HG02588 (cell line): ENCODE measurements around the gene LOXHD1.

ENCODE experiments used
- ATAC-seq: cut with Tn5 transposase; IDR thresholded peaks from one replicate; pipeline ENCODE4 v1.9.1; 2021; ENCODE audit warnings: mild to moderate bottlenecking, moderate library complexity; ENCODE audit not compliant: unreplicated experiment

Gene LOXHD1

GRCh38 chr18:46481048-46481846 is 175.8 kb downstream of the LOXHD1 start:
- no peak for ATAC-seq

- no peak for ATAC-seq
These were observed 176.8 kb downstream of the LOXHD1 start for GRCh38 chr18:46480226-46480625.

GRCh38 chr18:46478796-46479195 is 178.2 kb downstream of the LOXHD1 start:
- no peak for ATAC-seq

GRCh38 chr18:46477425-46478011 is 179.5 kb downstream of the LOXHD1 start:
- no peak for ATAC-seq

- no peak for ATAC-seq
These were observed 181.6 kb downstream of the LOXHD1 start for GRCh38 chr18:46475390-46475752.

GRCh38 chr18:46474487-46475389 is 182.3 kb downstream of the LOXHD1 start:
- no peak for ATAC-seq

- no peak for ATAC-seq
These were observed 185.1 kb downstream of the LOXHD1 start for GRCh38 chr18:46471809-46472498.

- no peak for ATAC-seq
These were observed 186.3 kb downstream of the LOXHD1 start for GRCh38 chr18:46470714-46471113.

GRCh38 chr18:46469186-46469915 is 187.7 kb downstream of the LOXHD1 start:
- ATAC-seq: no peak

GRCh38 chr18:46468426-46469180 is 188.4 kb downstream of the LOXHD1 start:
- no peak for ATAC-seq

- no peak for ATAC-seq
These were observed 190.5 kb downstream of the LOXHD1 start for GRCh38 chr18:46466234-46467160.

- no peak for ATAC-seq
These were observed 191.9 kb downstream of the LOXHD1 start for GRCh38 chr18:46464926-46465655.

GRCh38 chr18:46462523-46462922 is 194.5 kb downstream of the LOXHD1 start:
- no peak for ATAC-seq

- ATAC-seq: no peak
These were observed 195.0 kb downstream of the LOXHD1 start for GRCh38 chr18:46461993-46462392.

GRCh38 chr18:46460754-46461153 is 196.3 kb downstream of the LOXHD1 start:
- ATAC-seq: no peak

- no peak for ATAC-seq
These were observed 197.1 kb downstream of the LOXHD1 start for GRCh38 chr18:46459789-46460455.

GRCh38 chr18:46458472-46458871 is 198.5 kb downstream of the LOXHD1 start:
- ATAC-seq: no peak
